GM18867 (cell line): ENCODE measurements around the gene SLC47A2.

ENCODE experiments used
- ATAC-seq: cut with Tn5 transposase; IDR thresholded peaks from one replicate; pipeline ENCODE4 v1.9.1; 2021; ENCODE audit warnings: mild to moderate bottlenecking, moderate library complexity; ENCODE audit not compliant: unreplicated experiment

SLC47A2 gene

DNA sequence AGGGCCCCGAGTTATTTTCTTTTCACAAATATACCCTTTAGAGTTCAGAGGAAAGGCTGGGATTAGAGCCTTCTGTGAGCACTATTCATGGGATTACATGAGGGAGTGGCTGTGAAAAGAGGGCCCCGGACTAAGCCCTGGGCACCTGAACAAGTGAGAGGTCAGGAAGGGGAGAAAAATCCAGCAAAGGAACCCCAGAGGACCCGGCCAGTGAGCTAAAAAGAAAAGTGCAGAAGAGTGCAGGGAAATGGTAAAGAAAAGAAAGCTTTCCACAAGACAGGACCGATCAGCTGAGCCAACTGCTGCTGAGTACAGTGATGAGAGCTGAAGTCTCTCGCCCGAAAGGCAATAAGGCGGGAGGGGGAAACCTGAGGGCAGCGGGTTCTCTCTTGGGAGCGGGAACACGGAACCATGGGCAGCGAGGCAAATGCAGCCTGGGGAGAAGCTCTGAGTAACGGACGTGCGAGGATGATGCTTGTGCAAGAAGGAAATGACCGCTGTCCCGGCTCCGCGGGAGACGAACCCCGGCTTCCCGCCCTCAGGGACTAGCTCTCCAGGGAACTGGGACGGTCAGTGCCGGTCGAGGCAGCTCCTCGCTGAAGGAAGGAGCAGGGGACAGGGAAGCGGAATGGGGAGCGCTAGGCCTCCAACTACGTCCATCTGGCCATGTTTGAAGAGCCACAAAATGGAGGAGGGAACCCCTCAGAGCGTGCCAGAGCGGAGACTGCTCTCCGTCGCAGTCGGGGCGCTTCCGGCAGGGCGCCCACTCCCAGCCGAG, 68.5 kb downstream of the SLC47A2 start:
- ATAC-seq: peak; percentile 4

DNA sequence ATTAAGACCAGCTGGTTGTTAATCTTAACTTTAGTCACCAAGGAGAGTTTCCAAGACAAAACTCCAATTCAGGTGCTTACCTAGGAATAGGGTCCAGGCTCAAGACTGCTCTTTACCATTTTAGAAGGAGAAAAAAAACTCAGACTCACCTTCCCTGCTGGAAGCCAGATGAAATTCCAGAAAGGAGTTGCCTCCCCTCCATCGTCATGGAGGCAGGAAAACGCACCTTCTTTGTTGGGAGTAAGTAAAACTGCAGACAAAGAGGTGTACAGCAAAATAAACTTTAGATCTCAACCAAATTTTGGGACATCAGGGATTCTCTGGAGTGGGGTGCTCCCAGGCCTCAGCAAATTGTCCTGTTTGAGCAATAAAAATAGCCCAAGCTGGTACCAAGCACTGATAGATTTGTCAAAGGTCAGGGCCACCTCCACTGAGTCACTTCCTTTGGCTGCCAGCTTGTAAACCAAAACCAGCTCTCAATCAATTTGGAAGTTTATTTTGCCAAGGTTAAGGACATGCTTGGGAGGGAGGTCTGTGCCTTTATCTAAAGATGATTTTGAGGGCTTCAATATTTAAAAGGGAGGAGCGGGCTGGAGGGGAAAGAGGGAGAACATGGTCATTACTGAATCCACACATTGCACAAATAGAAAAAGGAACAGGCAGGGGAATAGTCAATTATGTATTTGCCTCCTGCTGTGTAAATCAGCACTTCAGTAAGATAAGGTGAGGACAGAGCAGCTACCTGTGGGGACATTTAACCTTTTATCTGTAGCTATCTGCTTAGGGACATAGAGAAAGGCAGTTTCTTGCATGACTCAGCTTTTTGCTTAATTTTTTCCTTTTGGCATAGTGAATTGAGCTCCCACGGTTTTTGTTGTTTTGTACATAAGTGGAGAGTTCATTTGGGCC, 69.3 kb downstream of the SLC47A2 start:
- ATAC-seq: no peak

DNA sequence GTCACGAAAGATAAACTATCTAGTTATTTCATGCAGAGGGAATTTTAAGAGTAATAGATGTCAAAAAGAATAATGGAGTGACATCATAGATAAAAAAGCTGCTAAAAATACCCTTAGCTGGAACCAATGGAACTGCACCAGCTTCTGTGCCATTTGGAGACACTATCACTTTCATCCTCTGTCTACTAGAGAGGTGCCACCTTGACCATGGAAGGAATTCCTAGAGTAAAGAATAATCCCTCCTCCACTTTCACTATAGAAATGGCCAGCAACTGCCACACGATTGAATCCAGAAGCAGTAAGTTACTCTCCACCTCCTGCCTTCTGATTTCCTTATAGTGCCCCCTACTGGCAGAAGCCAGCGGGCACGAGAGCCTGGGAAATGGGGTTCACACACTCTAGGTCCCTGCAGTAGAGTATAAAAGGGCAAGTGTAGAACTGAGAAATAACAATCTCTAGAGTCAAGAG, 70.6 kb downstream of the SLC47A2 start:
- no peak for ATAC-seq

DNA sequence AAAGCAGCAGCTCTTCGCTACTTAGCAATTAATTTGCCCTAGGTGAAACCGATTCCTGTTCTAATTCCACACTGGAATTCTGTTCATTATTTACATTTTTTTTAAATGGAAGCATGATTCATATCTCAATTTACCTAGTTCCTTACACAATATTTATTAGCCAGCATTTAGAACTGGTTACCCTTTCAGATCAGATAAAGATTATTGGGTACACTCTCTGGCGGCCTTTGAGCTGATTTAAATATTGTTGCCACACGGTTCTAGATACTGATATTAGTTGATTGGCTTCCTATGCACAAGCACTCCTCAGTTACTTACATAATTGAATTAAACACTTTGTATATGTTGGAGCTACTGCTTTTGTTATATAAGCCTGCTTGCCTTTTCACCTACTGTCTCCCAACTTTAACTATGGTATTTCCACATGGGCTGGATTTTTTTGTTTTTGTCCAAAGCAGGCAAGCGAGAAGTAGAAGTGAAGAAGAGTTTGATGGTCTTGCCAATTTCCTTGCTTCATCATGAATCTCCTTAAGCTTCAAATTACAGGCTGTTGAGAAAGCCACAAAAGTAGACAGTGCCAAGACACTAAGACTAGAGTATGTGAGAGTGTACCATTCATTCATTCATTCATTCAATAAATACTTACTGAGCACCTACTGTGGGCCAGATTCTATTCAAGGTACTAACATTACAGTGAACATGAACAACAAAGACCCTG, 71.7 kb downstream of the SLC47A2 start:
- no peak for ATAC-seq

DNA sequence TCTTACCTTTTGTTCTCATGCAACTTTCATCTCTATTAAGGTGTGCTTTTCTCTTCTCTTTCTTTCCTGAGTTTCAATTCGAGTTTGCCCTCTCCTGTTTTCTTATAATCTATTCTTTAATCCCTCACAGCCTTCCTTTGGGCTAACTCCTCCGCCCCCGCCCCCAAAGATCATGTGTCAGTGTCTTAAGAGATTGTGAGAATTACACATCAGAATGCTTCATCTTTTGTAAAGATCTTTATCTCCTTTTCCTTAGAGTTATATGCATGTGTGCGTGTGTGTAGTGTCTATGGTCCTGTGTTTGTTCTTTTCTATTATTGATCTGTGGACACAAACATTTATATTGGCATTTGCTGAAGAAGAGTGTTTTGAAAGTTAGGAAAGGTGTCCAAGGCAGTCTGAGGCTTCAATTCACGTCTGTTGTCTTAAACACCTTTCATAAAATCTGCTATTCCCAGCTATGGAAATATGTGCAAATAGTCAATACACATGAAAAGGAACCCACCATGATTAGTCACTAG, 74.0 kb downstream of the SLC47A2 start:
- ATAC-seq: no peak

DNA sequence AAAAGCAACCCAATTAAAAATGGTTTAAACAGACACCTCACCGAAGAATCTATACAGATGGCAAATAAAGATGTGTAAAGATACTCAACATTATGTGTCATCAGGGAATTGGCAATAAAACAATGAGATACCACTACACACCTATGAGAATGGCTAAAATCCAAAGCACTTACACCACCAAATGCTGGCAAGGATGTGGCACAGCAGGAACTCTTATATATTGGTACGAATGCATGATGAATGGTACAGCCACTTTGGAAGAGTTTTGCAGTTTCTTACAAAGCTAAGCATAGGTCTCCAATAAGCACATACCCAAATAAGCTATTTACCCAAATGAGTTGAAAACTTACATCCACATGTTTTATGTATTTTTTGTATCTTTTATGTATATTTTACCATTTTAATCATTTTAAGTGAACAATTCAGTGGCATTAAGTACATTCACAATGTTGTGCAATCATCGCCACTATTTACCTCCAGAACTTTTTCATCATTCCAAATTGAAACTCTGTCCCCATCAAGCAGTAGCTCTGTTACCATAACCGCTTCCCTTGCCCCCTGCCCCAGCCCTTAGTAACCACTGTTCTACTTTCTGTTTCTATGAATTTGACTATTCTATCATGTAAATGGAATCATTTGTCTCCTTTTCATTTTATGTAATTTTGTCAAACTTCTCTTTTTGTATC, 74.6 kb downstream of the SLC47A2 start:
- no peak for ATAC-seq

DNA sequence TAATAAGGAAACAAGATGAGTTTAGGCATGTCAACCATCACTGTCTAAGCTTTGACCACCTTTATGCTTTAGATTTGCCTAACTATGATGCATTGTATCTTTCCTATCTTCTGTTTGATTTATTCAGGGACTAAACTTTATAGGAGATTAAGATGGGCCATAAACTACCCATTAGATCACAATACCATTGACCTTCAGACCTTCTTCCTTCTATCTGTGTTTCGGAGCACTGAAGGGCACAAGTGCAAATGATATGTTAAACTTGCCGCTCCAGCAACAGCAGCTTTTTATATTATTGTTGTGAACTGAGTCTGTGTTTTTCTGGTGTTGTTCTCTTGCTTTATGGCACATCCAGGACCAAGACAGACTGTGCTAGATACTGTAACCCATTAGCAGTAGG, 84.5 kb downstream of the SLC47A2 start:
- no peak for ATAC-seq

DNA sequence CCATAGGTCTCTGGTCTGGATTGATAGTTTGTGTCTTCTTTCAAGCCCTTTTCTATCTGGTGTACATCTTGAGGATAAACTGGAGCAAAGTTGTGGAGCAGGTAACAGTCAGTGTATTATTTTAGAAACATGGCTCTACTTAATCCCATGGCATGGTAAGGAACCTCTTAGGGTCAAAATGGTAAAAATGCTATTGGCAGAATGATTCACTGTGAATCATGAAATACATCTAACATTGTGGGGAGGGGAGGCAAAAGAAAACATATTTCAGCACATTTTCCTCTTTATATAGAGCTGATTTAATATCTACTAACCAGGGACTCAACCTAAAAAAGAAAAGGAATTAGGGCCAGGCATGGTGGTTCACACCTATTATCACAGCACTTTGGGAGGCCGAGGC, 85.7 kb downstream of the SLC47A2 start:
- ATAC-seq: no peak

DNA sequence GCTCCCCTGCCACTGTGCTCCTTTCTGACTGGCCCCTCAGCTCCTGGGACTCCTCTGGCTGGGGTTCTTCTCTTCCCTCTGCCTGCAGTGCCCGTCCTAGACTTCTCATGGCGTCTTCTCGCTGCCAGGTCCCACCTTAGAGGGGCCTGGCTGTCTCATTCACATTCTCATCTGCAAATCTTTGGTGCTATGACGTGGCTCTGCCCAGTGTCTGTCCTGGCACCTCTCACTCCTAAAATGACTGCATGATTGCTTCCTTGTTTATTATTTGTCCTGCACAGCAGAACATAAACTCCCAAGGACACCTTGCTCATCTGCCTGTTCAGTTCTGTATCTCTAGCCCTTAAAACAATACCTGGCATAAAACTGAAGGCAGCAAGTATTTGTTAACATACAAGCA, 86.3 kb downstream of the SLC47A2 start:
- no peak for ATAC-seq

DNA sequence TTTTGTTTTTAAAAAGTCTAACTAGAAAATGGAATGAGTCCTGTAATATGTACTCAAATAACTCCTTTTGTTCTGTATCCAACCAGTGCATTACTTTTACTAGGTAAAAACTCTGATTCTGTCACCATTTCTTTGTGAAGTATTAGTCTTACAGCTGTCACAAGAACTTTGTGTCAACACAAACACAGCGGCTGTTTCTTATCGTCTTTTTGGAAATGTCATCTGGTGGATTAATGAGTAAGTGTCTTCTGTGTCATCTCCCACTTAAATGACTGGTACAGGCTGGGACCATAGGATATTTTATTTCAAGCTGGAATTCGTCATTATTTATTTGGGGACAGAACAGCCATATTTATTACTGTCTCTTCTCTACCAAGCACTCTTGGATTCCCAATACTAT, 86.9 kb downstream of the SLC47A2 start:
- no peak for ATAC-seq
